Right lobe of liver (tissue), 6 donors: ENCODE data around the gene HCN2. TPM values are rescaled to one million over a fixed set of nuclear protein-coding genes. Genes with fewer than 3 reads are reported as not detected.

ENCODE experiments used
- ATAC-seq, 4 donors: fragments of 200-7000 bp; cut with Tn5 transposase; one replicate each; pipeline ENCODE4 v1.9.1; 2020; ENCODE audit warnings: mild to moderate bottlenecking in 4 of 4, moderate library complexity in 4 of 4
- DNase-seq, 3 donors: peaks; one replicate each; pipeline ENCODE4 v3.0.0-alpha.2; 2020
- H3K27ac ChIP-seq, 3 donors: fragments of 200-600 bp; one replicate each; pipeline ENCODE4 v1.8.0; 2022
- H3K27me3 ChIP-seq, 2 donors: fragments of 200-600 bp; one replicate each; pipeline ENCODE4 v1.8.0; 2022
- H3K36me3 ChIP-seq, 4 donors: fragments of 200-600 bp; sonication (generic) in 1 of 4; one replicate each; pipeline versions ENCODE4 v1.5.1 to v1.8.0; 2017 to 2022; ENCODE audit warnings: control low read depth in 1 of 4
- H3K4me1 ChIP-seq, 4 donors: fragments of 200-600 bp; sonication (generic) in 1 of 4; one replicate each; pipeline versions ENCODE4 v1.5.1 to v1.8.0; 2017 to 2022; ENCODE audit warnings: control low read depth in 1 of 4
- H3K4me3 ChIP-seq, 3 donors: fragments of 200-600 bp; one replicate each; pipeline ENCODE4 v1.8.0; 2022
- H3K9me3 ChIP-seq, 4 donors: fragments of 200-600 bp; sonication (generic) in 1 of 4; one replicate each; pipeline versions ENCODE4 v1.5.1 to v1.8.0; 2017 to 2022; ENCODE audit warnings: control low read depth in 1 of 4
- CTCF ChIP-seq, 4 donors: fragments of 200-600 bp in 3 of 4; fragments of 450-650 bp in 1 of 4; IDR thresholded peaks; one replicate each; pipeline versions ENCODE4 v1.5.1 to v1.8.0; 2016 to 2022; ENCODE audit warnings: antibody characterized with exemption in 4 of 4, mild to moderate bottlenecking in 2 of 4
- POLR2A ChIP-seq: fragments of 450-650 bp; IDR thresholded peaks from one replicate; pipeline ENCODE4 v1.6.1; 2017; ENCODE audit warnings: antibody characterized with exemption, mild to moderate bottlenecking
- WGBS: methylation state at CpG from one replicate; pipeline ENCODE4 v1.1.6; 2018; ENCODE audit warnings: low coverage, low lambda C conversion rate; ENCODE audit not compliant: insufficient coverage; ENCODE audit errors: missing lambda C conversion rate; 5-methylcytosine and 5-hydroxymethylcytosine counted together
- intact Hi-C, 2 donors: fragments of 100-400 bp; cut with DNase I; formaldehyde crosslinking; loops; one replicate each; pipeline versions ENCODE4 v1.11.2 to v1.14.1; 2022
- total RNA-seq, 6 experiments: library from RNA; depleted of rRNA in 2 of 6; stranded (reverse); fragments of >200 nt in 2 of 6; fragmentation: NEBNext Ultra II Directional in 3 of 6; extraction: Animal tissue kit (Norgen Biotek cat#: 25700) in 3 of 6; gene quantifications; one replicate each; pipeline versions ENCODE4 v1.1.0 to v1.2.4, GENCODE V29; 2016 to 2023
- donor health status: DM: no; HTN: yes; CAD: no.
- donor health status: DM: no; HTN: no; CAD: no.
- donor health status: DM: no; HTN: no; CAD: no.
- donor health status: DM: no; HTN: yes; CAD: no.
- donor health status: DM: no; HTN: yes; CAD: no.

The HCN2 gene
- total RNA-seq, 6 experiments from 2014 or later = 0.05 to 0.27 (median 0.09) TPM; not detected in 1

- intact Hi-C loops = no loop called here
- H3K9me3 ChIP-seq = no peaks in the 10 kb centered on the region
Measured at GRCh38 chr19:566403-566802, 23.3 kb upstream of the HCN2 start.

DNA sequence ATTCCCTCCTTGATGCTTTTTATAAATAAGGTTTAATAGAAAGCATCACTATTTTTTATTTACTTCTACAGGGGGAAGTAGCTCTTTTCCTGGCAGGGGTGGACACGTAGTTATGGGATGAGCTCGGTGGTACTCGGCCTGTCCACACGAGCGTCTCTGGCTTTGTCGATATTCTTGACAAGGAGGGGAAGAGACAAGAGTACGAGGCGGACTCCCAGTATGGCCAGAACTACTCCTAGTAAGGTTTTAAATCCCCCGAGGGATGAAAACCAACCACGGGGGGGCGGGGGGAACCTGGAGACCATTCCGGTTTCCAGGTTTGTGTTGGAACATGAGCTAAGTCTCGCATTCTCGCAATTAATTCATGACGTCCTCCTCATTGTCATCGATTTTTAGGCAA is 22.8 kb upstream of the HCN2 start:
- H3K27ac ChIP-seq = peak overlapping the region; percentile 15 to 54 (median 18)
- WGBS = 61% methylated on average over 15 of the region's 16 CpGs
- no peaks in the 10 kb centered on the region for H3K27me3 ChIP-seq
- no peak for ATAC-seq
- H3K36me3 ChIP-seq = no peaks in the 10 kb centered on the region
- TF ChIP-seq POLR2A (no peak), CTCF (IDR thresholded peaks at IDR 0.05) (no peak)
- H3K4me1 ChIP-seq = peaks cover 0 to 5% (median 0%) of the 10 kb centered on the region in 4 donors
- DNase-seq = no peak
- no peaks in the 10 kb centered on the region for H3K9me3 ChIP-seq
- intact Hi-C loops = no loop called here
- H3K4me3 ChIP-seq = no peak overlapping the region

More at GRCh38 chr19:566403-566802, 23.3 kb upstream of the HCN2 start:
- H3K36me3 ChIP-seq = no peaks in the 10 kb centered on the region
- H3K27ac ChIP-seq = peak overlapping the region; percentile 15 to 54 (median 18)
- WGBS = 37% methylated on average over 9 of the region's 19 CpGs
- H3K4me1 ChIP-seq = peaks cover 0 to under 1% (median 0%) of the 10 kb centered on the region in 4 donors
- ATAC-seq (peak in 3 of 4 donors; percentile 71 to 77 (median 73)), DNase-seq (peak; percentile 35 to 67 (median 65))
- no peaks in the 10 kb centered on the region for H3K27me3 ChIP-seq
- no peak overlapping the region for H3K4me3 ChIP-seq
- TF ChIP-seq POLR2A (no peak), CTCF (IDR thresholded peaks at IDR 0.05) (no peak)

GRCh38 chr19:567296-567900 is 22.3 kb upstream of the HCN2 start:
- H3K4me3 ChIP-seq = no peak overlapping the region
- H3K36me3 ChIP-seq = no peaks in the 10 kb centered on the region
- no peak for ATAC-seq
- peak overlapping the region in 2 of 3 donors; percentile 18 to 54 for H3K27ac ChIP-seq
- no peaks in the 10 kb centered on the region for H3K9me3 ChIP-seq
- TF ChIP-seq POLR2A = no peak
- no peak for TF ChIP-seq CTCF (IDR thresholded peaks at IDR 0.05)
- peaks cover 0 to 5% (median 0%) of the 10 kb centered on the region in 4 donors for H3K4me1 ChIP-seq
- 65% methylated on average over 11 of the region's 22 CpGs for WGBS
- intact Hi-C loops = no loop called here
- peak in 2 of 3 donors; percentile 45 to 54 for DNase-seq
- no peaks in the 10 kb centered on the region for H3K27me3 ChIP-seq

DNA sequence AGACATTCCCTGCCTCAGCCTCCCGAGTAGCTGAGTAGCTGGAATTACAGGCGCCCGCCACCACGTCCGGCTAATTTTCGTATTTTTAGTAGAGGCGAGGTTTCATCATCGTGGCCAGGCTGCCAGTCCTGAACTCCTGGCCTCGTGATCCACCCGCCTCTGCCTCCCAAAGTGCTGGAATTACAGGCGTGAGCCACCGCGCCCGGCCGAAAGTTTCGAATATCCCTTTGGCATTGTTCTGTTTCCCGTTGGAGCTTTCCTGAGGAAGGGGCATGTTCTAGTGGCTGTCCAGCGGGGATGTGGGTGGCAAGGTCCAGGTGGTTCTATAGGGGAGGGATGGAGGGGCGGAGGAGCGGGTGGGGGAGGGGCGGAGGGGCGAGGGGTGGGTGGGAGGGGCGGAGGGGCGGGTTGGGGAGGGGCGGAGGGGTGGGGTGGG is 19.4 kb upstream of the HCN2 start:
- Histone ChIP-seq H3K27ac (no peak overlapping the region), H3K9me3 (no peaks in the 10 kb centered on the region), H3K36me3 (no peaks in the 10 kb centered on the region), H3K27me3 (no peaks in the 10 kb centered on the region), H3K4me3 (no peak overlapping the region), H3K4me1 (peaks cover 0 to 26% (median 10%) of the 10 kb centered on the region in 4 donors)
- ATAC-seq = no peak
- DNase-seq = peak in 1 of 3 donors; percentile 45
- TF ChIP-seq CTCF (IDR thresholded peaks at IDR 0.05) (no peak), POLR2A (no peak)
- intact Hi-C loops = no loop called here
- WGBS = 66% methylated on average over 19 of the region's 25 CpGs
